ENCODE data around the gene NHLH2. TPM values are rescaled to one million over a fixed set of nuclear protein-coding genes. Genes with fewer than 3 reads are reported as not detected.

NHLH2 gene
- total and polyA plus RNA-seq, 11 donors = not detected

- no peaks in the 10 kb centered on the region for H3K27me3 ChIP-seq
- peaks cover 0 to 25% (median 1%) of the 10 kb centered on the region in 12 donors for H3K4me1 ChIP-seq
- ATAC-seq (peak in 1 of 4 donors; percentile 48), DNase-seq (no peak)
- no peak overlapping the region for H3K4me3 ChIP-seq
- H3K27ac ChIP-seq = no peak overlapping the region
- no peaks in the 10 kb centered on the region for H3K9me3 ChIP-seq
- H3K36me3 ChIP-seq = no peaks in the 10 kb centered on the region
- WGBS, 4 donors = 94 to 98% (median 96%) methylated on average over 1 of the region's 1 CpG
- intact Hi-C loops (cut with DNase I) = loop anchor here in 2 of 10 donors (10.0 kb wide), 3 partner anchors 171 to 671 kb away; no protein-coding TSS in a partner anchor
- no peak for TF ChIP-seq POLR2A (IDR thresholded peaks at IDR 0.05)
- no peak for TF ChIP-seq CTCF (IDR thresholded peaks at IDR 0.05)
These were observed 27.2 kb downstream of the NHLH2 start for GRCh38 chr1:115813727-115814126.

- intact Hi-C loops (cut with DNase I) = loop anchor here in 3 of 10 donors (2.0 to 10.0 kb wide), 4 partner anchors 174 to 674 kb away; no protein-coding TSS in a partner anchor
- Histone ChIP-seq H3K9me3 (no peaks in the 10 kb centered on the region), H3K36me3 (no peaks in the 10 kb centered on the region), H3K27ac (no peak overlapping the region), H3K4me1 (peaks cover 0 to 25% (median 3%) of the 10 kb centered on the region in 12 donors), H3K27me3 (no peaks in the 10 kb centered on the region), H3K4me3 (no peak overlapping the region)
- 51 to 61% (median 56%) methylated on average over 3 of the region's 3 CpGs for WGBS, 4 donors
- DNase-seq (no peak), ATAC-seq (peak in 2 of 4 donors; percentile 11 to 21)
- TF ChIP-seq POLR2A (IDR thresholded peaks at IDR 0.05) (no peak), CTCF (IDR thresholded peaks at IDR 0.05) (no peak)
These were observed 29.6 kb downstream of the NHLH2 start for GRCh38 chr1:115811140-115811828.

DNA sequence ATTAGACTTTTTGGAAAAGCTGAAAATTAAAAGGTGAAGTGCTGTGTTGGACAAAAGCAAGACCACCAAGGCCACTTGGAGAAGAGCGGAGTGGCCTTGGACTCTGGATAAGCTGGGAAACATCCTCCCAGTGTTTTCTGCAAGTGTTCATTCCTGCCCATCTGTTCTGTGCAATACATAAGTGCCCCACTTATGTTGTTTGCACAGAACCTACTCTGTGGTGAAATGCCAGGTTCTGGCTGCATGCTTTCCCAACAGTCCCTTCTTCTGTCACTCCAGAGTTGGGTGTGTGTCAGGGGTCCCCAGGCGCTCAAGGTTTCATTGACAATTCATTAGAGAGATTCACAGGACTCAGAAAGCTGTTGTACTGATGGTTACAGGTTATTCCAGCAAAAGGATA, 30.3 kb downstream of the NHLH2 start:
- Histone ChIP-seq H3K9me3 (no peaks in the 10 kb centered on the region), H3K4me3 (no peak overlapping the region), H3K36me3 (no peaks in the 10 kb centered on the region), H3K27me3 (no peaks in the 10 kb centered on the region), H3K27ac (no peak overlapping the region), H3K4me1 (peaks cover 0 to 18% (median 0%) of the 10 kb centered on the region in 12 donors)
- intact Hi-C loops (cut with DNase I) = loop anchor here in 3 of 10 donors (2.0 to 10.0 kb wide), 4 partner anchors 174 to 674 kb away; no protein-coding TSS in a partner anchor
- peak in 2 of 4 donors; percentile 16 to 25 for ATAC-seq
- 76 to 87% (median 81%) methylated on average over 2 of the region's 2 CpGs for WGBS, 4 donors
- DNase-seq = no peak
- TF ChIP-seq POLR2A (IDR thresholded peaks at IDR 0.05) (no peak), CTCF (IDR thresholded peaks at IDR 0.05) (no peak)

- DNase-seq = no peak
- TF ChIP-seq POLR2A (IDR thresholded peaks at IDR 0.05) (no peak), CTCF (IDR thresholded peaks at IDR 0.05) (no peak)
- Histone ChIP-seq H3K27me3 (peaks cover 0 to 1% (median 0%) of the 10 kb centered on the region in 9 donors), H3K36me3 (no peaks in the 10 kb centered on the region), H3K9me3 (no peaks in the 10 kb centered on the region), H3K4me3 (no peak overlapping the region), H3K27ac (no peak overlapping the region), H3K4me1 (peaks cover 0 to 11% (median 0%) of the 10 kb centered on the region in 12 donors)
- no peak for ATAC-seq
- intact Hi-C loops (cut with DNase I) = loop anchor here in 9 of 10 donors (2.0 to 10.0 kb wide), 11 partner anchors 72 to 685 kb away; partner anchors contain the start of gene SLC22A15 (in 2 of the 9)
- WGBS, 4 donors = 64 to 70% (median 70%) methylated on average over 2 of the region's 2 CpGs
These were observed 31.1 kb downstream of the NHLH2 start for GRCh38 chr1:115809847-115810246.

Data from heart left ventricle (tissue), 16 donors.